GM12891 (cell line): Measurements from ENCODE around the gene ZKSCAN5.

Experiments used
- DNase-seq: peaks from one replicate; pipeline ENCODE4 v3.0.0; 2011; ENCODE audit warnings: low spot score; ENCODE audit not compliant: insufficient read length
- FAIRE-seq: peaks from 2 replicates; lab custom pipeline; 2011; peaks lifted over from hg19 to GRCh38; lab: Jason Lieb, UNC
- PAX5 ChIP-seq: IDR thresholded peaks from 2 replicates; pipeline ENCODE4 v1.6.1; 2011; ENCODE audit warnings: low read length, moderate library complexity, mild to moderate bottlenecking; ENCODE audit not compliant: insufficient read depth, severe bottlenecking
- POLR2A ChIP-seq: IDR thresholded peaks from 2 replicates; pipeline ENCODE4 v1.6.1; 2011; ENCODE audit warnings: low read depth, low read length, control low read depth
- POLR2AphosphoS5 ChIP-seq: IDR thresholded peaks from 2 replicates; pipeline ENCODE4 v1.6.1; 2011; ENCODE audit warnings: low read depth, low read length, control low read depth
- POU2F2 ChIP-seq: IDR thresholded peaks from 2 replicates; pipeline ENCODE4 v1.6.1; 2011; ENCODE audit warnings: low read depth, mild to moderate bottlenecking, control low read depth, low read length, moderate library complexity
- SPI1 ChIP-seq: IDR thresholded peaks from 2 replicates; pipeline ENCODE4 v1.6.1; 2011; ENCODE audit warnings: low read depth, low read length, control low read depth
- TAF1 ChIP-seq: IDR thresholded peaks from 2 replicates; pipeline ENCODE4 v1.6.1; 2011; ENCODE audit warnings: low read depth, low read length, control low read depth

ZKSCAN5 gene

DNA sequence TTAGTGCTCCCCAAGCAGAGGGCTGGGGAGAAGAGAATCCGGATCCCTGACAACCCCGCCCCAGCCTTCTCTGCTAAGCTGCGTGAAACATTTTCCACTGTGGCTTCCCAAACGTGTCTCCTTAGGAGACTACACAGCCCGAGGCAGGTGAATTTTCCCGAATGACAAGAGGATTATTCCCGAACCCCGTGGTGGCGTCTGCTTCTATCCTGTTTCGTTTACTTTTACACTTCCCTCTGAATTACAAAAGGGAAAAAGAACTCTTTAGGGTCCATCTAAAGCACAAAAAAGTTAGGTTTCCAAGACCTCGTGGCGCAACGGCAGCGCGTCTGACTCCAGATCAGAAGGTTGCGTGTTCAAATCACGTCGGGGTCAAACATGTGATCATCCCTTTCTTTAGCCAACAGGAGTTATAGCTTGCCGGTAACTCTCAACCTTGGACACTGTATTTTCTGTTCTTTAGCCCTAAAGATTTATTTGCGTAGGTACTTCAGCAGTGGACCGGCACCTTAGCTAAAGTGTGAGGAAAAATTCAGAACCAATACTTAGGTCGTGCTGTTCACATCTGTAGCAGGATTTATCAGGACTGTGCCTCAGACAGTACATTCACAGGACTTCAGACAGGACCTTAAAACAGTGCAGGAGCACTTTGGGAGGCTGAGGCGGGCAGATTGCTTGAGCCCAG is 34.9 kb upstream of the ZKSCAN5 start:
- DNase-seq = no peak
- FAIRE-seq = no peak
- TF ChIP-seq SPI1 = no peak
- TF ChIP-seq PAX5 = no peak
- TF ChIP-seq POLR2A = no peak
- no peak for TF ChIP-seq POLR2AphosphoS5
- no peak for TF ChIP-seq TAF1
- no peak for TF ChIP-seq POU2F2

DNA sequence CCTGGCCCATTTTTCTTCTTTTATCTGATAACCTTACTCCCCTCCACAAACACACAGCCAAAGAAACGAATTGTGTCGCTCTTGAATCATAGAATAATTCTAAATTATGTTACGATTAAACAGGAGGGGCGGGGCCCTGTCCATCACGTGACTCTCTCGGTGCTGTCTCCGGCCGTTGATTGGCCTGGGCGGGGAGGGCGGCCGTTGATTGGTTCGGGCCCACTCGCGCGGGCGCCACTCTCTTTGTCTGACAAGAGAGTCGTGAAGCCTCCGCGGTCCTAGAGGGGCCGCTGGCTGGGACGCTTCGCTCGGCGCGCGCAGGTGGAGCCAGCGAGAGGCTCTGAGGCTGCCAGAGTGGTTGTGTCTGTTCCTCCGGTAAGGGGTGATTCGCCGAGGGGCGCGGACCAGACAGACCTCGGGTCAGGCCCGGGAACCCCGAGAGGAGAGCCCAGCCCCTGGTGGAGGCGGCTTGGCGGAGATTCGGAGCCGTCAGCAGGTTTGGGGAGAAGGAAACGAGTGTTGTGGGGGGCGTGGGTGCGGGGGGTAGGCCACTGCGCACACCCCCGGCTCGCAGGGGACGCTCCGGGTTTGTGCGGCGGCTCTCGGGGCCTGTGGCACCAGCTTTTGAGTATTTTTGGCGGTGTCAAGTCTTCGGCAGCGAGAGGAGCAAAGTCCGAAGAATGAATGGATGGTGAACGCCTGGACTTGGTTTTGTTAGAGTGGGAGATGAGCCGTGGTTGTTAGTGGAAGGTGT is 31.7 kb upstream of the ZKSCAN5 start, which contains the start of gene ZNF789:
Gene ZNF789, plus strand, starts transcription at position 330 of the 754 bp plus-strand sequence. CDS start 3,567 bp downstream, outside the sequence.
- TF ChIP-seq POLR2A = peak; percentile 86
- peak; percentile 95 for TF ChIP-seq TAF1
- TF ChIP-seq PAX5 = no peak
- peak; percentile 84 for TF ChIP-seq POLR2AphosphoS5
- DNase-seq (peak; percentile 97), FAIRE-seq (peak; percentile 89)

- FAIRE-seq (peak; percentile 94), DNase-seq (peak; percentile 58)
- TF ChIP-seq TAF1 = no peak
- peak; percentile 98 for TF ChIP-seq SPI1
Observed at GRCh38 chr7:99473315-99473596, 31.2 kb upstream of the ZKSCAN5 start.

DNA sequence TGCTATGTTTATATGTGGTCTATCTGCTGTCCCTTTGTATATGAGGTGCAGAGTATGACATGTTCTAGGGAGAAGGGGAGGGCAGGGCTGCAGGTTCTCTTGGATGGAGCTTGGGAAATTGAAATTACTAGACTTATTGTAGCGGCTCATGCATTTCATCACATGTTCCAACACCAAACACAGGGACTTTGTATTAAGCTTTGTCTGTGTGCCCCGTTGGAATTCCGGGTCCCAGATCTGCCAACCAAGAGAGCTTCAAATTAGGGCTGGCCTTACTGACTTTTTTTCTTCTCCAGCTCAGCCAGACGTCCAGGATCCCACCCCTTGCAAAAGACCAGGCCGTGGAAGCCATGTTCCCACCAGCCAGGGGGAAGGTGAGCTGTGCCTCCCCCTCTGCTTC is 28.4 kb upstream of the ZKSCAN5 start:
- FAIRE-seq (no peak), DNase-seq (no peak)
- TF ChIP-seq POLR2AphosphoS5 (no peak), PAX5 (no peak), SPI1 (no peak), POLR2A (no peak)

DNA sequence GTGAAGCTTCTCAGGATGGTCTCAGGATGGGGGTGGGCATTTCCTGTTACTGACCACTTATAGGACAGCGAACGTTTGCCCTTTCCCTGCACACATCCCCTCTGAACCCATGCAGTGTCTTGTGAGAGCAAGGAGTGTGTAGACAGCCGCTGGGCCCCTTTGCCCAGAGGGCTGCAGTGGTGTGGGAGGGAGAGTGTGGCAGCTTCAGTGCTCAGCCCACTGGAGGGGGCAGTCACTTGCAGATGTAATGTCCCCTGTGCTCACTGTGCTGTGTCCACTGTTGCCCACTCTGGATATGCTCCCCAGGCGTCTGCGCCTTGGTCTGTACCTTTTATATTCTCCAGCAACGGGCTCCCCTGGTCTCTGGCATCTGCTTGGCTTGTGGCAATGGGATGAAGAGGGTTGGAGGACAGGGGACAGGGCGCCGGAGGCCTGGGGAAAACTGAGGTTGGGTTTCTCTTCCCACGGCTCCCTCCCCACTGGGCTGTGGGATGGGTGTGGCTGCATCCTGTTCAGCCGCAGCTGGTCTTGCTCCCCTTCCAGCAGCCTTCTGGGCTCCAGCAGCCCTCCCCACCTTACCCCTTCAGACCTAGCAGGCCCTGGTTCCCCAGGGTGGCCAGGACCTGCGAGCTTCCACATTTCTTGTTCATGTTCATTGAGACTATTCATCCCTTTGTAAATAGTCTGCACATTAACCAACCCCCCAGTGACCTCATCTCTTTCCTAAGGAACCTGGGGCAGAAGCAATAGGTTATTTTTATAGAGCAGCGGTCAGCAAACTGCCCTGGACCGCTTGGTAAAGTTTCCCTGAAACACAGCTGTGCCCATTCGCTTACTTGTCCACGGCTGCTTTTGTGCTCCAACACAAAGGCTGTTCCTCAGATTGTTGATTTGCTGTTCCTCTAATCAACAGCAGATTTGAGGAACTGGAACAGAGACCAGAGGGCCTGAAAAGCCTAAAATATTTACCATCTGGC is 25.7 kb upstream of the ZKSCAN5 start:
- DNase-seq = no peak
- TF ChIP-seq SPI1 = peak; percentile 61
- TF ChIP-seq POLR2AphosphoS5 = 0 out of 2 replicates have a peak, but pooled peaks have one; percentile 25
- TF ChIP-seq POU2F2 = no peak
- FAIRE-seq = no peak

DNA sequence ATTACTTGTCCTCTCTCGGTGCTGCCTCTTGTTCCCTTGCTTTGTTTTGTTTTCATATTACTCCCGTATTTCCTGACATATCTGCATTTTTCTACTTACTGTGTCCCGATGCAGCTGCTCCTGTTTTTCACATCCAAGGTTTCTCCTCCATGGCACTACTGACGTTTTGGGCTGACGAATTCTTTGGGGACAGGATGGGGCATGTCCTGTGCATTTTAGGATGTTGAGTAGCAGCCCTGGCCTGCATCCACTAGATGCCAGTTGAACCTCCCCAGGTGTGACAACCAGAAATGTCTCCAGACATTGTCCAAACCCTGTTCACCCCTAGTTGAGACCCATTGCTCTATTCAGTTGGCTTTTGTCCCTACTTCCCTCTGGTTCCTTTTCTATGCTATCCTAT is 19.4 kb upstream of the ZKSCAN5 start:
- FAIRE-seq (no peak), DNase-seq (no peak)
- TF ChIP-seq POLR2A = no peak
- TF ChIP-seq PAX5 = no peak

DNA sequence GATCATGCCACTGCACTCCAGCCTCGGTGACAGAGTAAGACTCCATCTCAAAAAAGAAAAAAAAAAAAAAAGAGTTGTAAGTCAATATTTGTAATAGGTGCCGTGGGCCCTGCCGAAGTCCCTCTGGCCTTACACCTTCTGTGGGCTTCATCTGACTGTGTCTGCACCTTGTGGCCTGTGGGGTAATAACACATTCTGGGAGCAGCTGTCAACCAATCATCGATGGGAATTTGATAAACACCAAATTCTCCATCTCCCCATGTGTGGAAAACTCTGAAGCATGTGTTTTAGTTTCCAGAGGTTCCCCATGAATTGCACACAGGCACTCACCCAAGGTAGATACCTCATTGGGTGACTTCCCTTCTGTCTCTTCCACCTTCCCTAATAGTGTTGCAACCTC is 15.2 kb upstream of the ZKSCAN5 start:
- no peak for DNase-seq

DNA sequence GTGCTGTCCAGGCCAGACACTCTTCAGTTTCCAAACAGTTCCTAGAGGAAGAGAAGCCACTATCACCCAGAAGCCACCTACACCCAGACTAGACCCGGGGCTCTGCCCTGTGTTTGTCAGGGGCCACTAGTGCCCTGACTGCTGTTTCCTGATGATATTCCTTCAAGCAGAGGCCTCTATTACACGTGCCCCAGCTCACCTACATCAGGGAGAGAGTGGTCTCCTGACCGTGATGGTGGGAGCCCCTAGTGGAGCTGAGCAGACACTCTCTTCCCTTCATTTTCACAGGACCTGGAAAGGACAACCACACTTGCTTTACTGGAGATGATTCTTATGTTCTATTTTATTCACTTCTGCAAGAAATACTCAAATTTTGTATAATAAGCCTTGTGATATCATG is 13.6 kb upstream of the ZKSCAN5 start:
- no peak for DNase-seq
- no peak for FAIRE-seq
- TF ChIP-seq POU2F2 (no peak), POLR2AphosphoS5 (peak; percentile 56; the same call in 1 of the 2 replicates)

More for the DNA sequence above, 15.2 kb upstream of the ZKSCAN5 start:
- TF ChIP-seq POLR2A (0 out of 2 replicates have a peak, but pooled peaks have one; percentile 27), PAX5 (no peak), POLR2AphosphoS5 (0 out of 2 replicates have a peak, but pooled peaks have one; percentile 32), SPI1 (no peak)
- FAIRE-seq = no peak

- TF ChIP-seq POLR2AphosphoS5 (0 out of 2 replicates have a peak, but pooled peaks have one; percentile 31), POU2F2 (no peak)
- DNase-seq (no peak), FAIRE-seq (no peak)
Observed at GRCh38 chr7:99493823-99494222, 10.6 kb upstream of the ZKSCAN5 start.
